Activated T-helper 17 cell treated with anti-CD3 and anti-CD28 coated beads, Interleukin-2, amount 50 U/mL, for 72 hours (primary cell): ENCODE results near the gene RPS15. TPM values are rescaled to one million over a fixed set of nuclear protein-coding genes. Genes with fewer than 3 reads are reported as not detected.
A peak's percentile ranks its signal among the peaks of the same experiment; 100 is the strongest.

Source experiments
- ATAC-seq: fragments of 150-1000 bp; cut with Tn5 transposase; replicated peaks from 2 replicates; pipeline ENCODE4 v1.10.0; 2021; ENCODE audit warnings: mild to moderate bottlenecking, moderate library complexity
- H3K27ac Mint-ChIP-seq: one replicate; pipeline ENCODE4 v1.8.0; 2022; ENCODE audit warnings: mixed read lengths
- H3K27me3 Mint-ChIP-seq: one replicate; pipeline ENCODE4 v1.8.0; 2022; ENCODE audit warnings: mixed read lengths
- H3K36me3 Mint-ChIP-seq: one replicate; pipeline ENCODE4 v1.8.0; 2022; ENCODE audit warnings: low read depth, mild to moderate bottlenecking, mixed read lengths
- H3K4me1 Mint-ChIP-seq: one replicate; pipeline ENCODE4 v1.8.0; 2022; ENCODE audit warnings: mixed read lengths
- H3K4me3 Mint-ChIP-seq: one replicate; pipeline ENCODE4 v1.8.0; 2022; ENCODE audit warnings: mild to moderate bottlenecking, mixed read lengths
- H3K9me3 Mint-ChIP-seq: one replicate; pipeline ENCODE4 v1.8.0; 2022; ENCODE audit warnings: mixed read lengths
- total RNA-seq, 2 donors: library from RNA; stranded (reverse); gene quantifications; one replicate each; pipeline ENCODE4 v1.2.3, GENCODE V29; 2022

RPS15 gene
- total RNA-seq, 2 donors from 2014 or later, result 1,611 to 1,688 TPM

DNA sequence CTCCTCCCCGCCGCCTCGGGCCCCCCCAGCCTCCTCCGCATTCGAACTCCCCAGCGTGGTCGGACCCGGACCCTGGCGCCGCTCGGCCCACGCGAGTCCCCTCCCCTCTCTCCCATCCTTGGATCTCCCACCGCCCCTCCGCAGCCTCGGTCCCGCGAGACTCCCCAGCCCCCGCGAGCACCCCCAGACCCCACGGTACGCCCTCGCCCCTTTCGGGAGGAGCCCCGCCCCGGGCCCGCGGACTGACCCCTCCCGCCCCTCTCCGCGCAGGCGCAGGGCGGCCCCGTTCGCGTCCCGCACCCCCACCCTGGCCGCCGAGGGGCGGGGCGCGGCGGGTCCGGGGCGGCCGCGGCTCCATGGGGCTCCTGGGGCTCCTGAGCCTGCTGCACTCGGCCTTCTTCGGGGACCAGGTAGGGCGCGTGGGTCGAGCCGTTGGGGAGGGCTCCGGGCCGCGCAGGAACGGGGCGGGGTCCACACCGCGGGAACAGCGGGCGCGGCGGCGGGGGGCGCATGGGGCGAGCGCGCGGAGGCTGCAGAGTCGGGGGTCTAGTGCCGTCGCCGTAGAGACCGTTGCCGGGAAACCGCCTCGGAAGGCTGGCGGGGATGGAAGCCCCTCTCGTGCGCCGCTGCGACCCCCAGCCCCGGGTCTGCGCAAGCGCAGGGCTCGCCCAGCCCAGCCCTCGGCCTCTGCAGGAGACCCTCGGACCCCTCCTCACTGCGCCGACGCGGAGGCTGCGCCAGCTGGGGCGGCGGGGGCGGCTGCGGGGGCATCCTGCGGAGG lies 7.9 kb downstream of the RPS15 start:
- peaks cover 39% of the 10 kb centered on the region for H3K36me3 Mint-ChIP-seq
- peak overlapping the region; percentile 71 for H3K4me3 Mint-ChIP-seq
- no peak overlapping the region for H3K27ac Mint-ChIP-seq
- ATAC-seq, result no peak
- H3K4me1 Mint-ChIP-seq, result no peaks in the 10 kb centered on the region
- peaks cover 21% of the 10 kb centered on the region for H3K27me3 Mint-ChIP-seq
- H3K9me3 Mint-ChIP-seq, result no peaks in the 10 kb centered on the region

- Mint-ChIP-seq H3K4me1 (no peaks in the 10 kb centered on the region), H3K27ac (no peak overlapping the region), H3K9me3 (no peaks in the 10 kb centered on the region), H3K36me3 (peaks cover 32% of the 10 kb centered on the region), H3K4me3 (no peak overlapping the region), H3K27me3 (peaks cover 22% of the 10 kb centered on the region)
- ATAC-seq, result no peak
Measured at GRCh38 chr19:1446713-1447481, 8.7 kb downstream of the RPS15 start.

- H3K27ac Mint-ChIP-seq, result no peak overlapping the region
- H3K36me3 Mint-ChIP-seq, result peaks cover 26% of the 10 kb centered on the region
- no peaks in the 10 kb centered on the region for H3K4me1 Mint-ChIP-seq
- ATAC-seq, result no peak
- peaks cover 22% of the 10 kb centered on the region for H3K27me3 Mint-ChIP-seq
- no peak overlapping the region for H3K4me3 Mint-ChIP-seq
- no peaks in the 10 kb centered on the region for H3K9me3 Mint-ChIP-seq
Measured at GRCh38 chr19:1447504-1447903, 9.3 kb downstream of the RPS15 start.

- no peak overlapping the region for H3K4me3 Mint-ChIP-seq
- no peaks in the 10 kb centered on the region for H3K4me1 Mint-ChIP-seq
- H3K27ac Mint-ChIP-seq, result no peak overlapping the region
- H3K27me3 Mint-ChIP-seq, result peaks cover 22% of the 10 kb centered on the region
- no peak for ATAC-seq
- no peaks in the 10 kb centered on the region for H3K9me3 Mint-ChIP-seq
- H3K36me3 Mint-ChIP-seq, result peaks cover 21% of the 10 kb centered on the region
Measured at GRCh38 chr19:1447944-1448343, 9.7 kb downstream of the RPS15 start.

GRCh38 chr19:1449467-1450442 lies 11.6 kb downstream of the RPS15 start, which contains the start of gene APC2:
Gene APC2, plus strand, starts transcription at chr19:1450121. Its CDS starts 2,881 bp downstream, at chr19:1453002.
- Mint-ChIP-seq H3K9me3 (no peaks in the 10 kb centered on the region), H3K27ac (no peak within 1 kb of the TSS), H3K4me1 (no peaks in the 10 kb centered on the region), H3K27me3 (peaks cover 28% of the 10 kb centered on the region), H3K36me3 (peaks cover 20% of the 10 kb centered on the region), H3K4me3 (no peak within 1 kb of the TSS)
- no peak for ATAC-seq

DNA sequence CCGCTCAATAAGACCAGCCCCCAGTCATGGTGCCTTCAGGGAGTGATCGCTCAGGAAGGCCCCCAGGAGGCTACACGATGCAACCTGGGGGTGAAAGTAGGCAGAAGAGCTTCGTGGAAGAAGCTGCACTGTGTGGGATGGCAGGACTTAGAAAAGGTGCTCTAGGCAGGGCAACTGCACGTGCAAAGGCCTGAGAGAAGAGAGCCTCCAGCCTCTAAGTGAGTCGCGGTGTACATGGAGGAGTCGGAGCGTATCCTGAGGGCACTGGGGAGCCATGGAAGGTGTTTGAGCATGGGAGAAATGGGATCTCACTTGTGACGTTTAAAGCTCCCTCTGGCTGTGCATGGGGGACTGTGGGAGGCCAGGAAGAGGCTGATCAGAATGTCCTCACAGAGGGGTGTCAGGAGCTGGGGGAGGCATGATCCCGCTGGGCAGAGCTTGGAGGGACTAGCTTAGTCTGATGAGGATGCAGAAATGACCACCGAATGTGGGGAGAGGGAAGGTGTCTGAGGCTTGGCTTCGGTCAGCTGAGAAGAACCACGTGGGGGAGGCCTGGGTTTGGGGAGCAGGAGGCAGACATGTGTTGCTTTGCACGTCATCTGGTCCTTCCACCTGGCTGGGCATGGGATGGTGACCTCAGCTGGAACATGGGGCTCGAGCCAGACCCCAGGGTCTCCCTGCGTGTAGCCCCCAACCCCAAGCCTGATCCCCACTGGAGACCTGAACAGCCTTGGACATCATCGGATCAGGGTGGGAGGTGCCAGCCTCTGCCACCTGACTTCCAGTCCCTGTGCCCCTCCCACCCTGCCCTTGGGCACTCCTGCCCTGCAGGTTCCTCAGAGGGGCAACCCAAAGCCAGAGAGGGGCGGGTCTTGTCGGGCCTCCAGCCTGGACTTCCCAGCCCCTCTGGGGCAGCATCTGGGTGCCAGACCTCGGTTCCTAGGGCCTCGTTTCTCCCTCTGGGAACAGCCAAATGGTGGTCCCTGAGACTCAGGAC lies 12.8 kb downstream of the RPS15 start:
- Mint-ChIP-seq H3K4me3 (no peak overlapping the region), H3K4me1 (peaks cover 4% of the 10 kb centered on the region), H3K27me3 (peaks cover 34% of the 10 kb centered on the region), H3K9me3 (no peaks in the 10 kb centered on the region), H3K36me3 (peaks cover 20% of the 10 kb centered on the region), H3K27ac (no peak overlapping the region)
- ATAC-seq, result no peak

DNA sequence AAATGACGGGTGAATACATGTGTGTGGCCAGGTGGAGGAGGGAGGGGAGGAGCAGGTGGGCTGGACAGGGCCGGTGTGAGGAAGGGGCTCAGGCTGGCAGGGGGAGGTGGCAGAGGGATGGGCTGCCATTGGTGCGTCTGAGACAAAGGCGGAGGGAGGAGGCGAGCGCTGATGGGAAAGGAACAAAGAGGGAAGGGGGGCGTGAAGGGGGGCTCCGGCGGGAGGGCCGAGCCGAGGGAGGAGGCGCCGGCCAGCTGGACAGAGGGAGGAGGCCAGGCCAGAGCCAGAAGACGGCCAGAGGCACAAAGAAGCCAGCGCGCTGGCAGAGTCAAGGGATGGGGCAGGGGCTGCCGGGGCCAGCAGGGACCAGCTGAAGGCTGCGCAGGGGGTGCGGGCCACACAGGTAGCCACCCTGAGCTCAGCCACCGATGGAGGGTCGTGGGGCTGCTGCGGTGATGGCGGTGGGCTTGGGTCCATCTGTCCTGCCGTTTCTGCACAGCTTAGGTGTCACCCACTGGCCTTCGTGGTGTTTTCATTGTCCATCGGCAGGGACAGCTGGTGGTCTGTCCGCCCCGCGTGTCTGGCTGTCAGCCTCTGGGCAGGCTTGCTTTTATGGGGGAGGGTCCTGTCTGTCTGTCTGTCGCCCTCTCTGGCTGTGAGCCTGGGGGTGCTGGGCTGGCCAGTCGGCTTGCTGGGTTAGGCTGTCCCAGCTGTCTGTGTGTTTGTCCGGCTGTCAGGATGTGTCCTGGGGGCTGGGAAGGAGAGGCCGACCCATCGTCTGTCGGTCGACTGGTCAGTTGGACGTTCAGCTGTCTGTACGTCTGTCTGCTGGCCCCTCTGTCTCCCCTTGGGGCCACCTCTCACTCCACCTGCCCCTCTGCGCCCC lies 14.0 kb downstream of the RPS15 start:
- Mint-ChIP-seq H3K27ac (no peak overlapping the region), H3K9me3 (no peaks in the 10 kb centered on the region), H3K36me3 (peaks cover 20% of the 10 kb centered on the region), H3K27me3 (peaks cover 34% of the 10 kb centered on the region), H3K4me1 (peaks cover 4% of the 10 kb centered on the region), H3K4me3 (no peak overlapping the region)
- no peak for ATAC-seq

GRCh38 chr19:1452802-1453524 lies 14.8 kb downstream of the RPS15 start:
- ATAC-seq, result no peak
- peaks cover 26% of the 10 kb centered on the region for H3K27me3 Mint-ChIP-seq
- peaks cover 4% of the 10 kb centered on the region for H3K4me1 Mint-ChIP-seq
- no peaks in the 10 kb centered on the region for H3K9me3 Mint-ChIP-seq
- peaks cover 15% of the 10 kb centered on the region for H3K36me3 Mint-ChIP-seq
- H3K4me3 Mint-ChIP-seq, result no peak overlapping the region
- no peak overlapping the region for H3K27ac Mint-ChIP-seq

- H3K27ac Mint-ChIP-seq, result no peak overlapping the region
- H3K9me3 Mint-ChIP-seq, result no peaks in the 10 kb centered on the region
Measured at GRCh38 chr19:1453525-1454364, 15.5 kb downstream of the RPS15 start.

DNA sequence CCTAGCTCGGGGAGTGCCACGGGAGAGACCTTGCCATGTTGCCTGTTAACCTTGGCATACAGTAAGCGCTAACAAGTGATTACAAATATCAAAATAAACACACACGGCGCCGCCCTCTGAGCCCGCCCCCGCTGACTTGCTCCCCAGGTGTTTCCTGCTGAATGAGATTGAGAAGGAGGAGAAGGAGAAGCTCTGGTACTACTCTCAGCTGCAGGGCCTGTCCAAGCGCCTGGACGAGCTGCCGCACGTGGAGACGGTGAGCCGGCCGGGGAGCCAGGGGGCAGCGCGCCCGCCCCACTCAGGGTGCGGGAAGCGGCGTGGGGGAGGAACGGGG lies 16.8 kb downstream of the RPS15 start:
- ATAC-seq, result no peak
- Mint-ChIP-seq H3K36me3 (peaks cover 9% of the 10 kb centered on the region), H3K4me3 (no peak overlapping the region), H3K27me3 (peaks cover 19% of the 10 kb centered on the region), H3K9me3 (no peaks in the 10 kb centered on the region), H3K27ac (no peak overlapping the region), H3K4me1 (peaks cover 9% of the 10 kb centered on the region)

More at GRCh38 chr19:1453525-1454364, 15.5 kb downstream of the RPS15 start:
- no peak for ATAC-seq
- Mint-ChIP-seq H3K36me3 (peaks cover 11% of the 10 kb centered on the region), H3K27me3 (peaks cover 23% of the 10 kb centered on the region), H3K4me3 (no peak overlapping the region), H3K4me1 (peaks cover 5% of the 10 kb centered on the region)

DNA sequence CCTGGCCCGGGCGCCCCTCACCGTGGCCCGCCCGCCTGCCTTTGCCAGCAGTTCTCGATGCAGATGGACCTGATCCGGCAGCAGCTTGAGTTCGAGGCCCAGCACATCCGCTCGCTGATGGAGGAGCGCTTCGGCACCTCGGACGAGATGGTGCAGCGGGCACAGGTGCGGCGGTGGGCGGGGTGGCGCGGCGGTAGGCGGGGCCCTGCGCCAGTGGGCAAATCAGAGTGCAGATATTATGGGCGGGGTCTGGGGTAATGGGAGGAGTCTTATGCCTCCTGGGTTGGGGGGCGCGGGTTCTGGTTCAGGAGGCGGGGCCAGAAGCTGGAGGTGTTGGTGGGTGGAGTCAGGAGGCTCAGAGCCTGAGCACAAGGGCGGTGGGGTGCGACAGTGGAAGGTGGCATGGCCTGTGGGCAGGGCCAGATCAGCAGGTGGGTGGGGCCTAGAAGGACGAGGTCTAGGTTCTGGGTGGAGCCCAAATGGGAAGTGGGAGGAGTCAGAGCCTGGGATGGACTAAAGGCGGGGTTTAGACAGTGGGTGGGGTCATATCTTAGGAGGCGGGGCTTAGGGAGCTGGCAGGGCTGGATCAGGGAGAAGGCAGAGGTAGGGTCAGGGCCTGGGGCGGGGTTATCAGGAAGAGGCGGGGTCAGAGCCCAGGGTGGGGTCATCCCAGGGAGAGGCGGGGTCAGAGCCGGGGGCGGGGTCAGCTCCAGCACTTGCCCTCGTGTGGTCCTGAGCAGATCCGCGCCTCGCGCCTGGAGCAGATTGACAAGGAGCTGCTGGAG lies 17.3 kb downstream of the RPS15 start:
- peaks cover 18% of the 10 kb centered on the region for H3K27me3 Mint-ChIP-seq
- no peaks in the 10 kb centered on the region for H3K9me3 Mint-ChIP-seq
- peaks cover 8% of the 10 kb centered on the region for H3K36me3 Mint-ChIP-seq
- peak overlapping the region; percentile 23 for H3K4me3 Mint-ChIP-seq
- peak; percentile 65 for ATAC-seq
- peaks cover 9% of the 10 kb centered on the region for H3K4me1 Mint-ChIP-seq
- H3K27ac Mint-ChIP-seq, result no peak overlapping the region
